Thyroid gland (tissue), 4 donors: ENCODE results near the gene ITGB4.

Source experiments
- POLR2A ChIP-seq, 2 donors: fragments of 450-650 bp; IDR thresholded peaks; one replicate each; pipeline ENCODE4 v1.6.1; 2017; ENCODE audit warnings: antibody characterized with exemption in 2 of 2, mild to moderate bottlenecking in 2 of 2, moderate library complexity in 1 of 2
- TF ChIP-seq, protein P1 (sequence below), 6 experiments: fragments of 200-600 bp in 3 of 6; fragments of 450-650 bp in 3 of 6; sonication (generic) in 3 of 6; IDR thresholded peaks; one replicate each; pipeline ENCODE4 v1.5.1; 2016 to 2019; ENCODE audit warnings: antibody characterized with exemption in 6 of 6, mild to moderate bottlenecking in 2 of 6, inconsistent platforms in 1 of 6, moderate library complexity in 1 of 6

DNA sequence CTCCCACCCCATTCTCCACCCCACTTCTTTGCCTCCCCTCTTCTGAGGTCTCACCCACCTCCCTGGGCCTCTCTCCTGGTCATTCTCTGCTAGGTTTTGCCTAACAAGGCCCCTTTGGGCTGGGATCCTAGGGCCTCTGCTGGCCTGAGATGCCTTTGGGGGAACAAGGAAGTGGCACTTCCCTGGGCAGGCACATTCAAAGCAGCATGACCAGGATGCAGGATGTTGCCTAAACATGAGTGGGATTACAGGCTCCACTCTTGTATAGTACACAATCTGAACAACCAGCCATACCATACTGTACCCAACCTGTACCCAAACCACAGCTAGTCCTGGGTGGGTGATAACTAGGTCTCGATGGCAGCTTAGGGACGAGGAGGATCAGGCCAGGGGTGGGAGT lies 34.7 kb downstream of the ITGB4 start:
- TF ChIP-seq, protein P1, sequence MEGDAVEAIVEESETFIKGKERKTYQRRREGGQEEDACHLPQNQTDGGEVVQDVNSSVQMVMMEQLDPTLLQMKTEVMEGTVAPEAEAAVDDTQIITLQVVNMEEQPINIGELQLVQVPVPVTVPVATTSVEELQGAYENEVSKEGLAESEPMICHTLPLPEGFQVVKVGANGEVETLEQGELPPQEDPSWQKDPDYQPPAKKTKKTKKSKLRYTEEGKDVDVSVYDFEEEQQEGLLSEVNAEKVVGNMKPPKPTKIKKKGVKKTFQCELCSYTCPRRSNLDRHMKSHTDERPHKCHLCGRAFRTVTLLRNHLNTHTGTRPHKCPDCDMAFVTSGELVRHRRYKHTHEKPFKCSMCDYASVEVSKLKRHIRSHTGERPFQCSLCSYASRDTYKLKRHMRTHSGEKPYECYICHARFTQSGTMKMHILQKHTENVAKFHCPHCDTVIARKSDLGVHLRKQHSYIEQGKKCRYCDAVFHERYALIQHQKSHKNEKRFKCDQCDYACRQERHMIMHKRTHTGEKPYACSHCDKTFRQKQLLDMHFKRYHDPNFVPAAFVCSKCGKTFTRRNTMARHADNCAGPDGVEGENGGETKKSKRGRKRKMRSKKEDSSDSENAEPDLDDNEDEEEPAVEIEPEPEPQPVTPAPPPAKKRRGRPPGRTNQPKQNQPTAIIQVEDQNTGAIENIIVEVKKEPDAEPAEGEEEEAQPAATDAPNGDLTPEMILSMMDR (IDR thresholded peaks at IDR 0.05): no peak
- TF ChIP-seq POLR2A (IDR thresholded peaks at IDR 0.05): no peak
